Osteocyte (in vitro differentiated cells): ENCODE data around the gene POLR2J3. TPM values are rescaled to one million over a fixed set of nuclear protein-coding genes. Genes with fewer than 3 reads are reported as not detected.
"Not testable (repeated sequence)": the region's sequence is repeated elsewhere in the genome, so short reads cannot be mapped to it uniquely, and the experiment has no call there.

ENCODE experiments used
- DNase-seq: peaks from one replicate; pipeline ENCODE4 v3.0.0; 2021; ENCODE audit warnings: mixed read lengths; ENCODE audit not compliant: unreplicated experiment; ENCODE audit errors: extremely low spot score
- H3K27ac Mint-ChIP-seq: one replicate; pipeline ENCODE4 v1.8.0; 2021; ENCODE audit warnings: mild to moderate bottlenecking, mixed read lengths; ENCODE audit not compliant: unreplicated experiment
- H3K27me3 Mint-ChIP-seq: one replicate; pipeline ENCODE4 v1.8.0; 2021; ENCODE audit warnings: mixed read lengths; ENCODE audit not compliant: unreplicated experiment
- H3K36me3 Mint-ChIP-seq: one replicate; pipeline ENCODE4 v1.8.0; 2021; ENCODE audit warnings: mixed read lengths; ENCODE audit not compliant: unreplicated experiment
- H3K4me1 Mint-ChIP-seq: one replicate; pipeline ENCODE4 v1.8.0; 2021; ENCODE audit warnings: mixed read lengths; ENCODE audit not compliant: unreplicated experiment
- H3K4me3 Mint-ChIP-seq: one replicate; pipeline ENCODE4 v1.8.0; 2021; ENCODE audit warnings: mild to moderate bottlenecking, moderate library complexity, mixed read lengths; ENCODE audit not compliant: unreplicated experiment
- H3K9me3 Mint-ChIP-seq: one replicate; pipeline ENCODE4 v1.8.0; 2021; ENCODE audit warnings: mixed read lengths; ENCODE audit not compliant: unreplicated experiment
- total RNA-seq: library from RNA; stranded (reverse); gene quantifications from 2 replicates; pipeline ENCODE4 v1.2.1, GENCODE V29; 2021

Gene POLR2J3
- total RNA-seq, 1 donor from 2014 or later: 24.1 TPM

GRCh38 chr7:102535062-102535615 is 37.2 kb downstream of the POLR2J3 start:
- H3K9me3 Mint-ChIP-seq, H3K36me3 Mint-ChIP-seq, H3K27ac Mint-ChIP-seq, H3K4me1 Mint-ChIP-seq, DNase-seq, H3K4me3 Mint-ChIP-seq, H3K27me3 Mint-ChIP-seq: not testable (repeated sequence)

- not testable (repeated sequence) for H3K4me3 Mint-ChIP-seq, H3K27me3 Mint-ChIP-seq, H3K4me1 Mint-ChIP-seq, H3K36me3 Mint-ChIP-seq, DNase-seq, H3K27ac Mint-ChIP-seq, H3K9me3 Mint-ChIP-seq
Measured at GRCh38 chr7:102532127-102532526, 40.3 kb downstream of the POLR2J3 start.

- not testable (repeated sequence) for H3K9me3 Mint-ChIP-seq, H3K36me3 Mint-ChIP-seq, H3K4me3 Mint-ChIP-seq, DNase-seq, H3K27ac Mint-ChIP-seq, H3K4me1 Mint-ChIP-seq, H3K27me3 Mint-ChIP-seq
Measured at GRCh38 chr7:102531583-102531982, 40.8 kb downstream of the POLR2J3 start.

GRCh38 chr7:102527822-102528793 is 44.3 kb downstream of the POLR2J3 start:
- not testable (repeated sequence) for H3K27me3 Mint-ChIP-seq, H3K4me1 Mint-ChIP-seq, H3K27ac Mint-ChIP-seq, DNase-seq, H3K4me3 Mint-ChIP-seq, H3K36me3 Mint-ChIP-seq, H3K9me3 Mint-ChIP-seq

- not testable (repeated sequence) for DNase-seq, H3K36me3 Mint-ChIP-seq, H3K9me3 Mint-ChIP-seq, H3K27me3 Mint-ChIP-seq, H3K4me1 Mint-ChIP-seq, H3K4me3 Mint-ChIP-seq
- H3K27ac Mint-ChIP-seq: peak overlapping the region; percentile 34
Measured at GRCh38 chr7:102527182-102527581, 45.2 kb downstream of the POLR2J3 start.

- DNase-seq, H3K9me3 Mint-ChIP-seq, H3K27me3 Mint-ChIP-seq, H3K4me1 Mint-ChIP-seq, H3K4me3 Mint-ChIP-seq, H3K36me3 Mint-ChIP-seq, H3K27ac Mint-ChIP-seq: not testable (repeated sequence)
Measured at GRCh38 chr7:102524803-102525202, 47.6 kb downstream of the POLR2J3 start.

- not testable (repeated sequence) for H3K4me1 Mint-ChIP-seq, H3K4me3 Mint-ChIP-seq, H3K27ac Mint-ChIP-seq, DNase-seq, H3K36me3 Mint-ChIP-seq, H3K27me3 Mint-ChIP-seq, H3K9me3 Mint-ChIP-seq
Measured at GRCh38 chr7:102520797-102521196, 51.6 kb downstream of the POLR2J3 start.

GRCh38 chr7:102517550-102518147 is 54.7 kb downstream of the POLR2J3 start, which contains the start of gene RASA4B:
Gene RASA4B, minus strand, starts transcription at chr7:102517777. Its CDS starts 67 bp downstream, at chr7:102517710.
- not testable (repeated sequence) for H3K27me3 Mint-ChIP-seq, H3K4me3 Mint-ChIP-seq, DNase-seq, H3K9me3 Mint-ChIP-seq, H3K27ac Mint-ChIP-seq, H3K4me1 Mint-ChIP-seq, H3K36me3 Mint-ChIP-seq

Other genes with a start within 250 kb of the POLR2J3 start
- not detected in 2 replicates for gene SPDYE6, start 216.1 kb downstream of the POLR2J3 start, total RNA-seq
- 30.1 and 32.2 TPM in 2 replicates for gene PRKRIP1, start 176.2 kb downstream of the POLR2J3 start, total RNA-seq
- 46.3 and 47.8 TPM in 2 replicates for gene ORAI2, start 139.0 kb downstream of the POLR2J3 start, total RNA-seq
- gene ALKBH4, start 107.7 kb downstream of the POLR2J3 start, total RNA-seq: 11.9 and 13.9 TPM in 2 replicates
- 20.1 and 22.1 TPM in 2 replicates for gene LRWD1, start 107.6 kb downstream of the POLR2J3 start, total RNA-seq
- 45.2 and 45.4 TPM in 2 replicates for gene POLR2J, start 93.7 kb downstream of the POLR2J3 start, total RNA-seq
- 7.4 and 11.7 TPM in 2 replicates for gene RASA4B, start 54.8 kb downstream of the POLR2J3 start, total RNA-seq
- gene UPK3BL2, start 28.9 kb downstream of the POLR2J3 start, total RNA-seq: 7.9 and 11.0 TPM in 2 replicates
- not detected in 2 replicates for gene SPDYE2, start 21.4 kb downstream of the POLR2J3 start, total RNA-seq
- 26.1 and 27.0 TPM in 2 replicates for gene RASA4, start 44.2 kb upstream of the POLR2J3 start, total RNA-seq
- 16.4 and 20.6 TPM in 2 replicates for gene UPK3BL1, start 70.2 kb upstream of the POLR2J3 start, total RNA-seq
- not detected in 2 replicates for gene SPDYE2B, start 77.7 kb upstream of the POLR2J3 start, total RNA-seq
- 6.5 and 6.7 TPM in 2 replicates for gene POLR2J2, start 99.1 kb upstream of the POLR2J3 start, total RNA-seq
- gene FAM185A, start 176.4 kb upstream of the POLR2J3 start, total RNA-seq: 6.8 and 7.8 TPM in 2 replicates